Measurements from ENCODE around the gene GPR137. TPM values are rescaled to one million over a fixed set of nuclear protein-coding genes. Genes with fewer than 3 reads are reported as not detected.

Gene GPR137
- total RNA-seq, 1 experiment from 2014 or later: 32.4 TPM

GRCh38 chr11:64305691-64306562, 20.3 kb downstream of the GPR137 start:
- Histone ChIP-seq H3K9me2 (replicated peaks; ENCODE audit: low read length) (no peaks in the 10 kb centered on the region), H3K79me2 (ENCODE audit: low read length) (peaks cover 39% of the 10 kb centered on the region), H3K27ac (ENCODE audit: low read length) (peak overlapping the region; percentile 74), H3K4me2 (ENCODE audit: low read length) (peak overlapping the region; percentile 91), H3K4me1 (ENCODE audit: insufficient read depth, low read length) (peaks cover 20% of the 10 kb centered on the region), H3K4me3 (ENCODE audit: low read length) (peak overlapping the region; percentile 81), H3K9me3 (ENCODE audit: low read length) (no peaks in the 10 kb centered on the region), H3K9ac (ENCODE audit: low read length) (peak overlapping the region; percentile 88), H3F3A (ENCODE audit: low read length, unreplicated experiment) (no peaks in the 10 kb centered on the region), H3K27me3 (ENCODE audit: low read length) (no peaks in the 10 kb centered on the region), H2AFZ (ENCODE audit: low read length) (peak overlapping the region; percentile 66), H4K20me1 (ENCODE audit: low read length) (no peaks in the 10 kb centered on the region), H3K36me3 (ENCODE audit: low read depth, low read length) (no peaks in the 10 kb centered on the region)
- DNase-seq (peak; percentile 73), ATAC-seq (peak; percentile 10)
- intact Hi-C loops (cut with micrococcal nuclease): loop anchor here (1.0 to 2.0 kb wide), 6 partner anchors 11 to 120 kb away; partner anchors contain the start of genes FKBP2, STIP1 and TRMT112
- ChIA-PET CTCF (interaction anchor here (0.6 to 2.0 kb wide), 2 partner anchors 49 to 92 kb away, joined by 6 to 20 read pairs; no protein-coding TSS in a partner anchor), POLR2A (ENCODE audit: unreplicated experiment) (interaction anchor here (1.6 kb wide), 1 partner anchor 12 kb away, joined by 27 read pairs; the partner anchor contains the start of genes PRDX5 and TRMT112)
- TF ChIP-seq EZH2 (IDR thresholded peaks at IDR 0.05; ENCODE audit: low read length, unreplicated experiment): no peak
- peak; percentile 63 for TF ChIP-seq CTCF (conservative IDR thresholded peaks at IDR 0.05; ENCODE audit: low read depth, low read length)
- BruUV-seq (replicated peaks): no TSS peak

DNA sequence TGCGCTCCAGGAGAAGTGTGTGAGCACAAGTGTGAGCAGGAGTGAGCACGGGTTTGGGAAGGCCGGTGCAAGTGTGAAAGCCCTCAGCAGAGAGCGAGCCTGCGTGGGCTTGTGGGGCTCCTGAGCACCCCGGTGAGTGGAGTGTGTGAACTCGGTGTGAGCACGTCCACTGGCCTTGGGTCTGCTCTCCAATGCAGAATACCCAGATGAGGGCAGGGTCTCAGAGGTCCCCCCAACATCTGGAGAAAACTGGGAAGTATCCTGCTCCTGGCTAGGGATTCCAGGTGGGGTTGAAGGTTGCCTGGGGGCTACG, 20.9 kb downstream of the GPR137 start:
- Histone ChIP-seq H3K4me2 (ENCODE audit: low read length) (peak overlapping the region; percentile 91), H2AFZ (ENCODE audit: low read length) (peak overlapping the region; percentile 66), H3K9me2 (replicated peaks; ENCODE audit: low read length) (no peaks in the 10 kb centered on the region), H4K20me1 (ENCODE audit: low read length) (no peaks in the 10 kb centered on the region), H3F3A (ENCODE audit: low read length, unreplicated experiment) (no peaks in the 10 kb centered on the region), H3K9ac (ENCODE audit: low read length) (peak overlapping the region; percentile 88), H3K27ac (ENCODE audit: low read length) (peak overlapping the region; percentile 74), H3K4me1 (ENCODE audit: insufficient read depth, low read length) (peaks cover 20% of the 10 kb centered on the region), H3K27me3 (ENCODE audit: low read length) (no peaks in the 10 kb centered on the region), H3K36me3 (ENCODE audit: low read depth, low read length) (no peaks in the 10 kb centered on the region), H3K4me3 (ENCODE audit: low read length) (peak overlapping the region; percentile 81), H3K79me2 (ENCODE audit: low read length) (peaks cover 43% of the 10 kb centered on the region), H3K9me3 (ENCODE audit: low read length) (no peaks in the 10 kb centered on the region)
- intact Hi-C loops (cut with micrococcal nuclease): no loop called here
- ChIA-PET CTCF (no interaction called here), POLR2A (ENCODE audit: unreplicated experiment) (no interaction called here)
- TF ChIP-seq CTCF (conservative IDR thresholded peaks at IDR 0.05; ENCODE audit: low read depth, low read length): no peak
- no peak for TF ChIP-seq EZH2phosphoT487 (IDR thresholded peaks at IDR 0.05; ENCODE audit: borderline replicate concordance, low read length)
- TF ChIP-seq EZH2 (IDR thresholded peaks at IDR 0.05; ENCODE audit: low read length, unreplicated experiment): no peak
- BruUV-seq (replicated peaks): TSS peak; percentile 57
- DNase-seq (no peak), ATAC-seq (no peak)

Data from PC-3 (cell line).